Heart left ventricle (tissue), 13 donors: ENCODE data around the gene RAPGEF3.

Experiments
- CTCF ChIP-seq, 12 donors: fragments of 200-600 bp; sonication (generic) in 4 of 12; IDR thresholded peaks; one replicate each; pipeline versions ENCODE4 v1.5.0 to v1.8.0; 2018 to 2022; ENCODE audit warnings: antibody characterized with exemption in 12 of 12, mild to moderate bottlenecking in 5 of 12
- POLR2A ChIP-seq, 2 donors: fragments of 450-650 bp; IDR thresholded peaks; one replicate each; pipeline ENCODE4 v1.6.1; 2017; ENCODE audit warnings: antibody characterized with exemption in 2 of 2, mild to moderate bottlenecking in 2 of 2, moderate library complexity in 2 of 2
- donor health status: ischemic (EF 13 %, LVEDD 7.1; RV severe dilation, severe dysfunction).
- donor health status: DM: no; HTN: yes; CAD: no.
- donor health status: DM: no; HTN: no; CAD: no.
- donor health status: ischemic (EF 25% LVEDD 6.9; RV normal size, moderate dysfunction).
- donor health status: ischemic (EF 25% LVEDD 5.7; RV mildly dilated, moderate dysfunction).
- donor health status: ischemic (EF 35%, LVEDD 5.7; RV mildly dilated, moderate dysfunction).
- donor health status: nonischemic (EF 11% LVEDD 7.7; RV severe dilation, severe dysfunction).
- donor health status: DM: yes; HTN: yes; CAD: no.
- donor health status: PGD.
- donor health status: ischemic (EF 29% LVEDD 5.4; RV normal size, mild dysfunction).
- donor health status: nonischemic (EF 23%, LVEDD 6.1; RV moderate dilation, normal function).

DNA sequence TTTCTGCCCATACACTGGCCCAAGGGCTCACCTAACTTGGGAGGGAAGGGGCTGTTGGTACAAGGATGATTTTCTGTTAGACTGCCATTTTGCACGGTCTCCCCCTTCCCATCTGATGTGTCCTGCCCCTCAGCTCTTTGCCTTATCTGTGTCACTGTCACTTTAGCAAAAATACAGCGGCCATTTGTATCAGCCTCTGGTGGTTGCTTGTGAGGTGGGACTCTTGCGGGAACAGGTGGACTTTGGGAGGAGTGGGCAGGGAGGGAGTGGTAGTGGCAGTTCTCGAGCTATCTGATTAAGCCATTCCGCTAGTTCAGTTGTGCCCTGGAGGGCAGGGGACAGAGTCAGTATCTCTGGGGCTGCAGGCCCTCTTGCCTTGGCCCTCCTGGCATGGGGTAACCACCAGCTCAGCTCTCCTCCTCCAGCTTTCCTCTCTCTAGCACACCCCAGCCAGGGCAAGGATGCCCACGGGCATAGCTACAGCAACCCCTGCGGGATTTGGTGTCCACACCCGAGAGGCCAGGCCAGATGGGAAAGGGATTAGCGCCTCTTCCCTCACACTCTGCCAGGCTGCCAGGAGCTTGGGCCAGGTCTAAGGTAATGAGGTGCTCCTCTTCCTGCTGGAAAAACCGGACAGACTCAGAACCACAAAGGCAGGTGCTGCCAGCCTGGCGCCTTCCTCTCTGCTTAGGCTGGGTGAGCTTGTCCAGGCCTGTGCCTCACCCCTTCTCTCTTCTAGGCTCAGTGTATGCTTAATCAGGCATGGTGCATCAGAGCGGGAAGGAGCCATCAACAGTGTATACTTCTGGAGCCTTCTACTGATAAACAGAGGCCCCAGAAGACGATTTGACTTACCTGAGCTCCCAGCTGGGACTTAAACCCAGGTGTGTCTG, 23.0 kb upstream of the RAPGEF3 start:
- TF ChIP-seq CTCF (IDR thresholded peaks at IDR 0.05) = no peak
- no peak for TF ChIP-seq POLR2A (IDR thresholded peaks at IDR 0.05)
